OCI-LY7 (cell line): ENCODE results near the gene DIP2C. TPM values are rescaled to one million over a fixed set of nuclear protein-coding genes. Genes with fewer than 3 reads are reported as not detected.

Experiments used
- BruUV-seq: library from RNA; stranded (reverse); fragments of 400-500 nt; replicated peaks from 2 replicates; lab custom pipeline; 2021; lab: Mats Ljungman, UMichigan
- CTCF ChIA-PET: fragments of 300-600 bp; sonication (Branson Sonifier 250); formaldehyde crosslinking; loops from one replicate; lab custom pipeline; 2022; ENCODE audit warnings: antibody characterized with exemption; ENCODE audit not compliant: unreplicated experiment; lab: Charles Lee
- POLR2A ChIA-PET: fragments of 300-600 bp; sonication (Branson Sonifier 250); formaldehyde crosslinking; loops from one replicate; lab custom pipeline; 2022; ENCODE audit warnings: antibody characterized with exemption; lab: Charles Lee
- DNase-seq: peaks from one replicate; pipeline ENCODE4 v3.0.0-alpha.2; 2015; ENCODE audit warnings: low spot score
- H2AFZ ChIP-seq: fragments of 200-600 bp; sonication (generic), shearing (Covaris generic); 2 replicates; pipeline ENCODE4 v1.6.1; 2014; ENCODE audit warnings: mild to moderate bottlenecking, antibody characterized with exemption, low read length, moderate library complexity
- H3K27ac ChIP-seq: fragments of 200-600 bp; sonication (generic); 2 replicates; pipeline ENCODE4 v1.5.1; 2014; ENCODE audit warnings: mixed run types, low read depth, mild to moderate bottlenecking, moderate library complexity, low read length, inconsistent platforms; ENCODE audit not compliant: poor library complexity, severe bottlenecking
- H3K36me3 ChIP-seq: fragments of 200-600 bp; sonication (generic); 2 replicates; pipeline ENCODE4 v1.6.1; 2014; ENCODE audit warnings: mild to moderate bottlenecking, antibody characterized with exemption, low read length, moderate library complexity, mixed read lengths; ENCODE audit not compliant: insufficient read depth
- H3K4me1 ChIP-seq: fragments of 200-600 bp; sonication (generic); 2 replicates; pipeline ENCODE4 v1.5.1; 2014; ENCODE audit warnings: mild to moderate bottlenecking, low read length; ENCODE audit not compliant: insufficient read depth, poor library complexity, severe bottlenecking
- H3K4me2 ChIP-seq: fragments of 200-600 bp; sonication (generic); 2 replicates; pipeline ENCODE4 v1.6.1; 2014; ENCODE audit warnings: mild to moderate bottlenecking, low read length
- H3K4me3 ChIP-seq: fragments of 200-600 bp; sonication (generic); 2 replicates; pipeline ENCODE4 v1.5.1; 2014; ENCODE audit warnings: mild to moderate bottlenecking, low read depth, low read length; ENCODE audit not compliant: poor library complexity, severe bottlenecking
- H3K79me2 ChIP-seq: fragments of 200-600 bp; sonication (generic); 2 replicates; pipeline ENCODE4 v1.6.1; 2016; ENCODE audit warnings: low read depth, mild to moderate bottlenecking, low read length, moderate library complexity, mixed read lengths; ENCODE audit not compliant: insufficient read depth
- H3K9me2 ChIP-seq: fragments of 200-600 bp; sonication (generic); 2 replicates; pipeline ENCODE4 v1.6.1; 2016; ENCODE audit warnings: mild to moderate bottlenecking, low read length, mixed read lengths; ENCODE audit not compliant: insufficient read depth
- H3K9me3 ChIP-seq: fragments of 200-600 bp; sonication (generic); 2 replicates; pipeline ENCODE4 v1.6.1; 2014; ENCODE audit warnings: mild to moderate bottlenecking, mixed run types, low read length, mixed read lengths
- H4K20me1 ChIP-seq: fragments of 200-600 bp; sonication (generic); 2 replicates; pipeline ENCODE4 v1.6.1; 2014; ENCODE audit warnings: mild to moderate bottlenecking, antibody characterized with exemption, low read length, moderate library complexity, mixed read lengths; ENCODE audit not compliant: insufficient read depth
- EZH2phosphoT487 ChIP-seq: fragments of 200-600 bp; sonication (generic); IDR thresholded peaks from 2 replicates; pipeline ENCODE4 v1.6.1; 2018; ENCODE audit warnings: low read depth, borderline replicate concordance, mild to moderate bottlenecking, mixed run types, antibody characterized with exemption, low read length, moderate library complexity, mixed read lengths
- intact Hi-C: fragments of 100-400 bp; cut with micrococcal nuclease; formaldehyde crosslinking; loops from one replicate; pipeline ENCODE4 v1.10.0; 2022; ENCODE audit not compliant: unreplicated experiment
- total RNA-seq, 2 experiments: library from RNA; depleted of rRNA in 1 of 2; stranded (reverse); fragments of >200 nt in 1 of 2; shearing (Covaris generic) in 1 of 2; gene quantifications; 2 replicates each; pipeline ENCODE4 v1.2.3, GENCODE V29; 2014 to 2022
- TF ChIP-seq, protein P1 (sequence below): fragments of 200-600 bp; sonication (generic); conservative IDR thresholded peaks from 2 replicates; pipeline ENCODE4 v1.5.1; 2014; ENCODE audit warnings: mild to moderate bottlenecking, antibody characterized with exemption, low read length, moderate library complexity, mixed read lengths

The DIP2C gene
- total RNA-seq, 2 experiments from 2014 or later: 10.9 to 29.5 TPM

DNA sequence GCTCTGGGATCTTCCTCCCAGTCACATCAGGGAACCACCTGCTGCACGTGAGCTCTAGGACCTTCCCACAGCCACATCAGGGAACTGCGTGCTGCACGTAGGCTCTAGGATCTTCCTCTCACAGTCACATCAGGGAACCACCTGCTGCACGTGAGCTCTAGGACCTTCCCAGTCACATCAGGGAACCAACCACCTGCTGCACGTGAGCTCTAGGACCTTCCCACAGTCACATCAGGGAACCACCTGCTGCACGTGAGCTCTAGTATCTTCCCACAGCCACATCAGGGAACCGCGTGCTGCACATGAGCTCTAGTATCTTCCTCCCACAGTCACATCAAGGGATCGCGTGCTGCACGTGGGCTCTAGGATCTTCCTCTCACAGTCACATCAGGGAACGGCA lies 229.7 kb downstream of the DIP2C start:
- H4K20me1 ChIP-seq: no peaks in the 10 kb centered on the region
- no peak overlapping the region for H3K4me3 ChIP-seq
- H3K4me2 ChIP-seq: no peak overlapping the region
- BruUV-seq: no TSS peak
- no peaks in the 10 kb centered on the region for H3K9me3 ChIP-seq
- ChIA-PET POLR2A (interaction anchor here (0.7 to 1.6 kb wide), 4 partner anchors 9 to 791 kb away, joined by 3 to 12 read pairs (median 3); no protein-coding TSS in a partner anchor), CTCF (interaction anchor here (1.0 kb wide), 1 partner anchor 9 kb away, joined by 3 read pairs; no protein-coding TSS in a partner anchor)
- no peak overlapping the region for H3K27ac ChIP-seq
- no peak overlapping the region for H2AFZ ChIP-seq
- peaks cover 60% of the 10 kb centered on the region for H3K36me3 ChIP-seq
- TF ChIP-seq, protein P1, sequence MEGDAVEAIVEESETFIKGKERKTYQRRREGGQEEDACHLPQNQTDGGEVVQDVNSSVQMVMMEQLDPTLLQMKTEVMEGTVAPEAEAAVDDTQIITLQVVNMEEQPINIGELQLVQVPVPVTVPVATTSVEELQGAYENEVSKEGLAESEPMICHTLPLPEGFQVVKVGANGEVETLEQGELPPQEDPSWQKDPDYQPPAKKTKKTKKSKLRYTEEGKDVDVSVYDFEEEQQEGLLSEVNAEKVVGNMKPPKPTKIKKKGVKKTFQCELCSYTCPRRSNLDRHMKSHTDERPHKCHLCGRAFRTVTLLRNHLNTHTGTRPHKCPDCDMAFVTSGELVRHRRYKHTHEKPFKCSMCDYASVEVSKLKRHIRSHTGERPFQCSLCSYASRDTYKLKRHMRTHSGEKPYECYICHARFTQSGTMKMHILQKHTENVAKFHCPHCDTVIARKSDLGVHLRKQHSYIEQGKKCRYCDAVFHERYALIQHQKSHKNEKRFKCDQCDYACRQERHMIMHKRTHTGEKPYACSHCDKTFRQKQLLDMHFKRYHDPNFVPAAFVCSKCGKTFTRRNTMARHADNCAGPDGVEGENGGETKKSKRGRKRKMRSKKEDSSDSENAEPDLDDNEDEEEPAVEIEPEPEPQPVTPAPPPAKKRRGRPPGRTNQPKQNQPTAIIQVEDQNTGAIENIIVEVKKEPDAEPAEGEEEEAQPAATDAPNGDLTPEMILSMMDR: no peak
- intact Hi-C loops: no loop called here
- H3K9me2 ChIP-seq: no peaks in the 10 kb centered on the region
- DNase-seq: no peak
- H3K4me1 ChIP-seq: no peaks in the 10 kb centered on the region
- H3K79me2 ChIP-seq: 0 out of 2 replicates have a peak, but pooled peaks cover 5% of the 10 kb centered on the region

DNA sequence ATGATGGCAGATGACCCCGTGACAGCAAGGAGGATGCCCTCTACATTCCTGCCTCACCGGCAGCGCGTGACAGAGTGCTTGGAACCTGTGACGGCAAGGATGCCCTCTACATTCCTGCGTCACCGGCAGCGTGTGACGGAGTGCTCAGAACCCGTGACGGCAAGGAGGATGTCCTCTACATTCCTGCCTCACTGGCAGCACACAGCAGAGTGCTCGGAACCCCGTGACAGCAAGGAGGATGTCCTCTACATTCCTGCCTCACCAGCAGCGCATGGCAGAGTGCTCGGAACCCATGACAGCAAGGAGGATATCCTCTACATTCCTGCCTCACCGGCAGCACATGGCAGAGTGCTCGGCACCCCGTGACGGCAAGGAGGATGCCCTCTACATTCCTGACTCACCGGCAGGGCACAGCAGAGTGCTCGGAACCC lies 231.0 kb downstream of the DIP2C start:
- H3K9me3 ChIP-seq: no peaks in the 10 kb centered on the region
- H4K20me1 ChIP-seq: no peaks in the 10 kb centered on the region
- no peak overlapping the region; the same call in 1 of the 2 replicates for H3K4me2 ChIP-seq
- H3K79me2 ChIP-seq: 0 out of 2 replicates have a peak, but pooled peaks cover 5% of the 10 kb centered on the region
- TF ChIP-seq, protein P1: no peak
- no peak for TF ChIP-seq EZH2phosphoT487
- H3K36me3 ChIP-seq: peaks cover 52% of the 10 kb centered on the region
- BruUV-seq: no TSS peak
- DNase-seq: no peak
- intact Hi-C loops: no loop called here
- no peaks in the 10 kb centered on the region for H3K9me2 ChIP-seq
- POLR2A ChIA-PET: no interaction called here
- H3K27ac ChIP-seq: no peak overlapping the region
- no peak overlapping the region for H3K4me3 ChIP-seq
- no peak overlapping the region for H2AFZ ChIP-seq
- CTCF ChIA-PET: no interaction called here
- H3K4me1 ChIP-seq: peaks cover 6% of the 10 kb centered on the region

DNA sequence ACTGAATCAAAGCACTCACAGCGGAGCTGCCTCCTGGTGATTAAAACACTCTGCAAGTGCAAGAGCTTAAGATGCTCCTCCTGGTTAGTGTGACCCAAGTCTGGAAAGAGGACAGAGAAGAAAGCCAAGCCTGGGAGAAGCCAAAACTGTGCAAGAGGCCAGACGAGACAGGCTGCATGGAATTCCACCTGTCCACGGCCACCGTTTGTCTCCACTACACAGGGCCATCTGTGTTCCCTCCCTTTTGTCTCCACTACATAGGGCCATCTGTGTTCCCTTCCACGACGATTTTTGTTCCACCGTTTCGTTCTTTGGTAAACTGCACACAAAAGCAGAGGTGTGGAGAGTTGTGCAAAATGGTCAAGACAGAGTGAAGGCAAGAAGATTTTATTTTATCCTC lies 233.0 kb downstream of the DIP2C start:
- Histone ChIP-seq H3K79me2 (0 out of 2 replicates have a peak, but pooled peaks cover 5% of the 10 kb centered on the region), H4K20me1 (no peaks in the 10 kb centered on the region), H3K4me3 (no peak overlapping the region), H3K36me3 (peaks cover 49% of the 10 kb centered on the region), H3K27ac (no peak overlapping the region), H3K9me3 (no peaks in the 10 kb centered on the region), H2AFZ (no peak overlapping the region), H3K4me2 (no peak overlapping the region; the same call in 1 of the 2 replicates), H3K4me1 (peaks cover 16% of the 10 kb centered on the region), H3K9me2 (no peaks in the 10 kb centered on the region)
- ChIA-PET POLR2A (no interaction called here), CTCF (no interaction called here)
- TF ChIP-seq, protein P1: no peak
- TF ChIP-seq EZH2phosphoT487: no peak
- intact Hi-C loops: no loop called here
- no peak for DNase-seq
- BruUV-seq: no TSS peak
